Measurements from ENCODE around the gene GLO1.

DNA sequence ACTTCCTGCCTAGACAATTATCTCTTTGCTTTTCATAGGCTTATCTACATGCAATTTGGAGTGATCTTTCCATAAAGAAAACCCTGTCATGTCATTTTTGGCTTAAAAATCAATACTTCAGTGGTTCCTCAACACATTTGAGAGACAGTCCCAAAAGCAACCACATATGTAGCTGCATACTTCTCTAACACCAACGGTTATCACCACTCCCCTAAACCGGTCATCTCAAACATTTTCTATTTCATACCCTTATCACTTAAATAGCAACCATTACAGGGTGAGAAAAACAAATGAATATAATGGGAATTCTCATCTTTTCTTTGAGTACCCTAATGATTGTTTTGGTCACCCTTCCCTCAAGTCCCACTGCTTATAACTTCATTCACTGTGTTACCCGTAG is 5.1 kb downstream of the GLO1 start:
- TF ChIP-seq, protein P1, sequence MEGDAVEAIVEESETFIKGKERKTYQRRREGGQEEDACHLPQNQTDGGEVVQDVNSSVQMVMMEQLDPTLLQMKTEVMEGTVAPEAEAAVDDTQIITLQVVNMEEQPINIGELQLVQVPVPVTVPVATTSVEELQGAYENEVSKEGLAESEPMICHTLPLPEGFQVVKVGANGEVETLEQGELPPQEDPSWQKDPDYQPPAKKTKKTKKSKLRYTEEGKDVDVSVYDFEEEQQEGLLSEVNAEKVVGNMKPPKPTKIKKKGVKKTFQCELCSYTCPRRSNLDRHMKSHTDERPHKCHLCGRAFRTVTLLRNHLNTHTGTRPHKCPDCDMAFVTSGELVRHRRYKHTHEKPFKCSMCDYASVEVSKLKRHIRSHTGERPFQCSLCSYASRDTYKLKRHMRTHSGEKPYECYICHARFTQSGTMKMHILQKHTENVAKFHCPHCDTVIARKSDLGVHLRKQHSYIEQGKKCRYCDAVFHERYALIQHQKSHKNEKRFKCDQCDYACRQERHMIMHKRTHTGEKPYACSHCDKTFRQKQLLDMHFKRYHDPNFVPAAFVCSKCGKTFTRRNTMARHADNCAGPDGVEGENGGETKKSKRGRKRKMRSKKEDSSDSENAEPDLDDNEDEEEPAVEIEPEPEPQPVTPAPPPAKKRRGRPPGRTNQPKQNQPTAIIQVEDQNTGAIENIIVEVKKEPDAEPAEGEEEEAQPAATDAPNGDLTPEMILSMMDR (IDR thresholded peaks at IDR 0.05): no peak
- no peak for TF ChIP-seq POLR2A (IDR thresholded peaks at IDR 0.05)
- no peak for TF ChIP-seq EP300 (IDR thresholded peaks at IDR 0.05)

All from sigmoid colon (tissue), 4 donors.